Transverse colon (tissue), 4 donors: ENCODE data around the gene STXBP4. TPM values are rescaled to one million over a fixed set of nuclear protein-coding genes. Genes with fewer than 3 reads are reported as not detected.

Source experiments
- DNase-seq: peaks from one replicate; pipeline ENCODE4 v3.0.0-alpha.2; 2019
- H3K27ac ChIP-seq, 4 donors: fragments of 200-600 bp; sonication (generic); 2 replicates each; pipeline ENCODE4 v1.5.1; 2016 to 2018; ENCODE audit warnings: inconsistent platforms in 4 of 4
- H3K27me3 ChIP-seq: fragments of 200-600 bp; sonication (generic); 2 replicates; pipeline ENCODE4 v1.5.1; 2017; ENCODE audit warnings: inconsistent platforms
- H3K36me3 ChIP-seq, 4 donors: fragments of 200-600 bp; sonication (generic); 2 replicates each; pipeline ENCODE4 v1.5.1; 2017 to 2019; ENCODE audit warnings: inconsistent platforms in 4 of 4
- H3K4me1 ChIP-seq, 4 donors: fragments of 200-600 bp; sonication (generic); 2 replicates each; pipeline ENCODE4 v1.5.1; 2017 to 2020; ENCODE audit warnings: inconsistent platforms in 4 of 4
- H3K4me3 ChIP-seq, 4 donors: fragments of 200-600 bp; sonication (generic); 1 replicate in 1 of 4; 2 replicates in 3 of 4; pipeline versions ENCODE4 v1.5.1 to v1.6.1; 2017 to 2019; ENCODE audit warnings: inconsistent platforms in 4 of 4
- H3K9me3 ChIP-seq, 2 donors: fragments of 200-600 bp; sonication (generic); 2 replicates each; pipeline ENCODE4 v1.5.1; 2017 to 2019; ENCODE audit warnings: inconsistent platforms in 2 of 2
- EP300 ChIP-seq: sonication (generic); formaldehyde crosslinking; IDR thresholded peaks from one replicate; pipeline ENCODE4 v1.6.1; 2017; ENCODE audit warnings: antibody characterized with exemption, low read depth
- POLR2A ChIP-seq: fragments of 450-650 bp; IDR thresholded peaks from one replicate; pipeline ENCODE4 v1.6.1; 2016; ENCODE audit warnings: antibody characterized with exemption, mild to moderate bottlenecking, moderate library complexity
- POLR2AphosphoS5 ChIP-seq, 3 donors: sonication (generic); formaldehyde crosslinking; IDR thresholded peaks; one replicate each; pipeline ENCODE4 v1.6.1; 2016; ENCODE audit warnings: antibody characterized with exemption in 3 of 3
- WGBS, 2 donors: methylation state at CpG; one replicate each; pipeline ENCODE4 v1.1.5; 2018; ENCODE audit warnings: low coverage in 1 of 2; 5-methylcytosine and 5-hydroxymethylcytosine counted together
- in situ Hi-C, 4 donors: fragments of 200-750 bp; cut with MboI; loops; one replicate each; pipeline versions ENCODE4 v1.15.0 to v1.15.1; 2017; ENCODE audit warnings: low sequenced_read_pairs in 3 of 4, low pct_ligation_motif_present in 1 of 4, low pct_unique_long_range_greater_than_20kb in 1 of 4
- intact Hi-C: fragments of 100-400 bp; cut with DNase I; formaldehyde crosslinking; loops from one replicate; pipeline ENCODE4 v1.15.1; 2023; ENCODE audit warnings: low total_unique reads
- total RNA-seq, 4 donors: library from RNA; depleted of rRNA; stranded (reverse); fragments of >200 nt; gene quantifications; one replicate each; pipeline ENCODE4 v1.1.0, GENCODE V29; 2016
- TF ChIP-seq, protein P1 (sequence below), 5 experiments: fragments of 200-600 bp in 3 of 5; fragments of 450-650 bp in 2 of 5; sonication (generic) in 3 of 5; IDR thresholded peaks; 1 replicate in 2 of 5; 2 replicates in 3 of 5; pipeline ENCODE4 v1.5.1; 2016 to 2017; ENCODE audit warnings: antibody characterized with exemption in 5 of 5, inconsistent platforms in 3 of 5, mild to moderate bottlenecking in 2 of 5, moderate library complexity in 1 of 5

STXBP4 gene
- total RNA-seq, 4 donors from 2014 or later: 1.4 to 16.2 (median 4.4) TPM

DNA sequence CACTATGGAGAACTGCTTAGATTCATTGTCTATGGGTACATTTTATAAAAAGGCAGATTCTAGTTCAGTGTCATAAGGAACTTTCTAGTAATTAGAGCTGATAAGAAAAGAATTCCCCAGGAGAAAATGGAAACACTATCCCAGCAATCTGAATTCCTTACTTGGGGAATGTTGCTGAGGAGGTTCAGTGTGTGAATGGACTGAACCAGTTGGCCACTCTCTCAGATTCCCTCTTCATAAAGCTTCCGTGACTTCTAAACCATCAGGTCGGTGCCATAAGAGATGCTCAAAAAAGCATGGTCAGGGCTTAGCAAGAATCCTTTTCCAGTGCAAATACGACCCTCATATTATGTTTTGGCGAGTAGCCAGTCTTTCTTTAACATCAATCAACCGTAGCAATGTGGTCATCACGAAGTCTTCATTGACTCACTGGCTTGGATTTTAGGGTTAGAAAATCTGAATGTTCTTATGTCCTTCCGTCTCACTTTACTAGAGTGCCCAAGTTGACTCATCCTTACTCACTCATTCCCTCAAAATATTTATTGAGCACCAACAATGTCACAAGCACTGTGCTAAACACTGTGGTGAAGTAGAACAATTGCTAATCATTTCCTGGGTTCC, 193.5 kb downstream of the STXBP4 start:
- no peaks in the 10 kb centered on the region for H3K9me3 ChIP-seq
- no peak overlapping the region for H3K4me3 ChIP-seq
- no peak for DNase-seq
- no peaks in the 10 kb centered on the region for H3K27me3 ChIP-seq
- in situ Hi-C loops: loop anchor here in 1 of 4 donors (25.0 kb wide), 1 partner anchor 100 kb away; no protein-coding TSS in a partner anchor
- peaks cover 0 to 7% (median 5%) of the 10 kb centered on the region in 4 donors for H3K4me1 ChIP-seq
- TF ChIP-seq POLR2AphosphoS5 (IDR thresholded peaks at IDR 0.05) (no peak), POLR2A (no peak), EP300 (no peak)
- TF ChIP-seq, protein P1, sequence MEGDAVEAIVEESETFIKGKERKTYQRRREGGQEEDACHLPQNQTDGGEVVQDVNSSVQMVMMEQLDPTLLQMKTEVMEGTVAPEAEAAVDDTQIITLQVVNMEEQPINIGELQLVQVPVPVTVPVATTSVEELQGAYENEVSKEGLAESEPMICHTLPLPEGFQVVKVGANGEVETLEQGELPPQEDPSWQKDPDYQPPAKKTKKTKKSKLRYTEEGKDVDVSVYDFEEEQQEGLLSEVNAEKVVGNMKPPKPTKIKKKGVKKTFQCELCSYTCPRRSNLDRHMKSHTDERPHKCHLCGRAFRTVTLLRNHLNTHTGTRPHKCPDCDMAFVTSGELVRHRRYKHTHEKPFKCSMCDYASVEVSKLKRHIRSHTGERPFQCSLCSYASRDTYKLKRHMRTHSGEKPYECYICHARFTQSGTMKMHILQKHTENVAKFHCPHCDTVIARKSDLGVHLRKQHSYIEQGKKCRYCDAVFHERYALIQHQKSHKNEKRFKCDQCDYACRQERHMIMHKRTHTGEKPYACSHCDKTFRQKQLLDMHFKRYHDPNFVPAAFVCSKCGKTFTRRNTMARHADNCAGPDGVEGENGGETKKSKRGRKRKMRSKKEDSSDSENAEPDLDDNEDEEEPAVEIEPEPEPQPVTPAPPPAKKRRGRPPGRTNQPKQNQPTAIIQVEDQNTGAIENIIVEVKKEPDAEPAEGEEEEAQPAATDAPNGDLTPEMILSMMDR (IDR thresholded peaks at IDR 0.05): no peak
- H3K27ac ChIP-seq: no peak overlapping the region
- intact Hi-C loops: no loop called here
- H3K36me3 ChIP-seq: no peaks in the 10 kb centered on the region
- 80% methylated on average over 7 of the region's 7 CpGs; no CpG with 5 or more reads in 1 of the 2 donors for WGBS, 2 donors

DNA sequence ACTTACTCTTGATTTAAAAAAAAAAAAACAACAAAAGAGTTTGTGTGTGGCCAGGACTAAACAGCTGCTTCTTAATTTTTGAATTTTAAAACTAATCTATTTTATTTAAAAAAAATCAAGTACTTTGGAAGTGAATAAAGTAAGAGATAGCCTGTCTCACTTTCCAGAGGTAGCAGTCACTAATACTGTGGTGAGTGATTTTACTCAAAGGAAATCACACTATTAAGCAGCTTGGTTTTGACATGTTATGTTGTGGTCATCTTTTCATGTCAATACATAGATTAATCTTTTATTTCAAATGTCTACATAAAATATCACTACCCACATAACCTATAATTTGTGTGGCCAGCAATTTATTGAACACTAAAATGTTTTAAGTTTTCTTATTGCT, 194.0 kb downstream of the STXBP4 start:
- intact Hi-C loops (no loop called here), in situ Hi-C loops (loop anchor here in 1 of 4 donors (25.0 kb wide), 1 partner anchor 100 kb away; no protein-coding TSS in a partner anchor)
- Histone ChIP-seq H3K27ac (no peak overlapping the region), H3K36me3 (no peaks in the 10 kb centered on the region), H3K4me3 (no peak overlapping the region), H3K4me1 (peaks cover 0 to 7% (median 6%) of the 10 kb centered on the region in 4 donors), H3K27me3 (no peaks in the 10 kb centered on the region), H3K9me3 (no peaks in the 10 kb centered on the region)
- DNase-seq: no peak
- TF ChIP-seq, protein P1 (IDR thresholded peaks at IDR 0.05): no peak
- TF ChIP-seq EP300 (no peak), POLR2A (no peak), POLR2AphosphoS5 (IDR thresholded peaks at IDR 0.05) (no peak)

DNA sequence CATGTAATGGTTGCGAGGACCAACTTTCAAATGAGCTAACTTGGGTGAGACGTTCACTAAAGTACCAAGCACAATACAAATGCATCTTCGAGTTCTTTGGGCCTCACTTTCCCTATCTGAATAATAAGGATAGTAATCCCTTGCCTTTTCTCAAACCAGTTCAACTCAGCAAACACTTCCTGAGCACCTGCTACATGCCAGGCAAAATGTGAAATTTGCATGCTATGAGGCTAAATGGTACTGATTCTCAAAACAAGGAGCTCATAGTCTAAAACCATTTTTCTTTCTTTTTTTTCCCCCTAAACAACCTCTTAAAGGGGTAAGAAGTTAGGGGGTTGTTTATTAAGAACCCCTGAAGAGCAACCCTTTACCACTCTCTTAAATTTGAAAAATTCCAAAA, 194.8 kb downstream of the STXBP4 start:
- WGBS, 2 donors: 83 to 89% methylated on average over 3 of the region's 3 CpGs
- H3K4me3 ChIP-seq: no peak overlapping the region
- H3K27ac ChIP-seq: no peak overlapping the region
- peaks cover 0 to 10% (median 6%) of the 10 kb centered on the region in 4 donors for H3K4me1 ChIP-seq
- H3K9me3 ChIP-seq: no peaks in the 10 kb centered on the region
- DNase-seq: no peak
- no peaks in the 10 kb centered on the region for H3K36me3 ChIP-seq
- no peaks in the 10 kb centered on the region for H3K27me3 ChIP-seq
- in situ Hi-C loops: loop anchor here in 1 of 4 donors (25.0 kb wide), 1 partner anchor 101 kb away; no protein-coding TSS in a partner anchor
- TF ChIP-seq POLR2A (no peak), POLR2AphosphoS5 (IDR thresholded peaks at IDR 0.05) (no peak), EP300 (no peak)
- TF ChIP-seq, protein P1 (IDR thresholded peaks at IDR 0.05): no peak
- intact Hi-C loops: no loop called here

DNA sequence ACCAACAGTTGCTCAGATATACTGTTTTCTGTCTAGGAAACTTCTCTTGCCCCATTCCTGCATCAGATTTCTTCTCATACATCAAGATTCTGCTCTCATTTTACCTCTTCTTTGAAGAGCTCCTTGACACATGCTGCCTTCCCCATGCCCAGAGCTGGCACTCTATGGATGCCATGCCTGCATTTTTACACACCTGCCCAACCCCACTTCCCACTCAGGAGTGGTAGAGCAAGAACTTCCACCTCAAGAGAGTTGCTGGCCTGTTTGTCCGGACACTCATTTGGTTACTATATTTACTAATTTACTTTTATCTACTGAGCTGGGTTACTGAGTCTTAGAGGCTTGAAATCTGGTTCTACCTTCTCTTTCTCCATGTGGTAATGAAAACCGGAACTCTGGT, 197.9 kb downstream of the STXBP4 start:
- 68 to 100% methylated on average over 1 to 2 of the region's 2 CpGs for WGBS, 2 donors
- in situ Hi-C loops (loop anchor here in 1 of 4 donors (25.0 kb wide), 1 partner anchor 104 kb away; no protein-coding TSS in a partner anchor), intact Hi-C loops (no loop called here)
- Histone ChIP-seq H3K4me1 (peaks cover 0 to 10% (median 6%) of the 10 kb centered on the region in 4 donors), H3K27ac (no peak overlapping the region), H3K27me3 (no peaks in the 10 kb centered on the region), H3K4me3 (no peak overlapping the region), H3K36me3 (no peaks in the 10 kb centered on the region), H3K9me3 (no peaks in the 10 kb centered on the region)
- TF ChIP-seq EP300 (no peak), POLR2A (no peak)
- no peak for DNase-seq
